Keratinocyte (primary cell): ENCODE data around the gene PTPRN2. TPM values are rescaled to one million over a fixed set of nuclear protein-coding genes. Genes with fewer than 3 reads are reported as not detected.

ENCODE experiments used
- DNase-seq: peaks from one replicate; pipeline ENCODE4 v3.0.0-alpha.2; 2011; ENCODE audit warnings: low read depth, missing footprints, low spot score
- FAIRE-seq: peaks from 2 replicates; lab custom pipeline; 2011; peaks lifted over from hg19 to GRCh38; lab: Jason Lieb, UNC
- H2AFZ ChIP-seq: 2 replicates; pipeline ENCODE4 v1.6.0; 2012; ENCODE audit warnings: low read length, control low read depth, inconsistent platforms; ENCODE audit not compliant: control insufficient read depth
- H3K27ac ChIP-seq: 2 replicates; pipeline ENCODE4 v1.5.1; 2011; ENCODE audit warnings: low read length; ENCODE audit not compliant: control insufficient read depth, insufficient read depth
- H3K27me3 ChIP-seq: 3 replicates; pipeline ENCODE4 v1.6.0; 2011; ENCODE audit warnings: low read length; ENCODE audit not compliant: control insufficient read depth, insufficient read depth; ENCODE audit errors: extremely low read depth
- H3K36me3 ChIP-seq, 2 experiments: 2 replicates in 1 of 2; 3 replicates in 1 of 2; pipeline ENCODE4 v1.5.1; 2011; ENCODE audit warnings: low read length in 2 of 2, mild to moderate bottlenecking in 1 of 2; ENCODE audit not compliant: control insufficient read depth in 2 of 2, insufficient read depth in 2 of 2; ENCODE audit errors: extremely low read depth in 1 of 2
- H3K4me1 ChIP-seq: 3 replicates; pipeline ENCODE4 v1.5.1; 2011; ENCODE audit warnings: low read length; ENCODE audit not compliant: control insufficient read depth, insufficient read depth; ENCODE audit errors: extremely low read depth
- H3K4me2 ChIP-seq: 3 replicates; pipeline ENCODE4 v1.6.0; 2011; ENCODE audit warnings: low read depth, low read length; ENCODE audit not compliant: control insufficient read depth, insufficient read depth; ENCODE audit errors: extremely low read depth
- H3K4me3 ChIP-seq, 3 experiments: fragments of 200-600 bp in 1 of 3; sonication (generic) in 1 of 3; 2 replicates in 2 of 3; 3 replicates in 1 of 3; pipeline ENCODE4 v1.5.1; 2011 to 2016; ENCODE audit warnings: low read length in 3 of 3, mild to moderate bottlenecking in 3 of 3, control low read depth in 2 of 3, inconsistent platforms in 1 of 3, low read depth in 1 of 3, mixed read lengths in 1 of 3, mixed run types in 1 of 3, moderate library complexity in 1 of 3; ENCODE audit not compliant: control insufficient read depth in 2 of 3, insufficient read depth in 2 of 3; ENCODE audit errors: extremely low read depth in 1 of 3
- H3K79me2 ChIP-seq: 2 replicates; pipeline ENCODE4 v1.6.0; 2012; ENCODE audit warnings: low read length; ENCODE audit not compliant: control insufficient read depth, insufficient read depth
- H3K9ac ChIP-seq: 3 replicates; pipeline ENCODE4 v1.6.0; 2011; ENCODE audit warnings: low read length; ENCODE audit not compliant: control insufficient read depth, insufficient read depth; ENCODE audit errors: extremely low read depth
- H3K9me1 ChIP-seq: 3 replicates; pipeline ENCODE4 v1.6.0; 2011; ENCODE audit warnings: low read length; ENCODE audit not compliant: control insufficient read depth, insufficient read depth; ENCODE audit errors: extremely low read depth
- H3K9me3 ChIP-seq: 2 replicates; pipeline ENCODE4 v1.5.1; 2012; ENCODE audit warnings: low read depth, low read length; ENCODE audit not compliant: control insufficient read depth
- H4K20me1 ChIP-seq: 3 replicates; pipeline ENCODE4 v1.6.0; 2011; ENCODE audit warnings: low read length; ENCODE audit not compliant: control insufficient read depth, insufficient read depth; ENCODE audit errors: extremely low read depth
- EZH2 ChIP-seq: IDR thresholded peaks from one replicate; pipeline ENCODE4 v1.6.1; 2012; ENCODE audit warnings: inconsistent platforms, mild to moderate bottlenecking, low read length, moderate library complexity
- dilution Hi-C: fragments of 300-500 bp; cut with MboI; formaldehyde crosslinking; loops from one replicate; pipeline ENCODE4 v1.7.0; 2020; ENCODE audit warnings: low sequenced_read_pairs; ENCODE audit not compliant: extremely low pct_ligation_motif_present
- polyA plus RNA-seq, 5 experiments: library from polyadenylated mRNA; depleted of rRNA in 3 of 5; stranded (reverse) in 3 of 5; stranded (forward) in 1 of 5; unstranded in 1 of 5; fragments of >200 nt; gene quantifications; 1 replicate in 1 of 5; 2 replicates in 3 of 5; 3 replicates in 1 of 5; pipeline versions ENCODE4 v1.2.1 to v1.2.3, GENCODE V29; 2011 to 2012; ENCODE audit warnings: missing spikeins in 2 of 5, low read depth in 1 of 5, low replicate concordance in 1 of 5
- TF ChIP-seq, protein P1 (sequence below), 3 experiments: IDR thresholded peaks in 1 of 3; conservative IDR thresholded peaks in 1 of 3; optimal IDR thresholded peaks in 1 of 3; 2 replicates in 2 of 3; 3 replicates in 1 of 3; pipeline versions ENCODE3 to v1.5.1; 2011; ENCODE audit warnings: low read length in 3 of 3, mild to moderate bottlenecking in 3 of 3, moderate library complexity in 2 of 3, control low read depth in 1 of 3, inconsistent platforms in 1 of 3; ENCODE audit not compliant: insufficient read depth in 2 of 3; ENCODE audit errors: extremely low read depth in 1 of 3

PTPRN2 gene
- polyA plus RNA-seq, 1 donor (not counting 4 experiments of a cell fraction or from before 2014, with no cell fraction given): not detected

- H3K27me3 ChIP-seq: no peaks in the 10 kb centered on the region
- dilution Hi-C loops: no loop called here
- no peak overlapping the region for H3K9ac ChIP-seq
- TF ChIP-seq, protein P1, sequence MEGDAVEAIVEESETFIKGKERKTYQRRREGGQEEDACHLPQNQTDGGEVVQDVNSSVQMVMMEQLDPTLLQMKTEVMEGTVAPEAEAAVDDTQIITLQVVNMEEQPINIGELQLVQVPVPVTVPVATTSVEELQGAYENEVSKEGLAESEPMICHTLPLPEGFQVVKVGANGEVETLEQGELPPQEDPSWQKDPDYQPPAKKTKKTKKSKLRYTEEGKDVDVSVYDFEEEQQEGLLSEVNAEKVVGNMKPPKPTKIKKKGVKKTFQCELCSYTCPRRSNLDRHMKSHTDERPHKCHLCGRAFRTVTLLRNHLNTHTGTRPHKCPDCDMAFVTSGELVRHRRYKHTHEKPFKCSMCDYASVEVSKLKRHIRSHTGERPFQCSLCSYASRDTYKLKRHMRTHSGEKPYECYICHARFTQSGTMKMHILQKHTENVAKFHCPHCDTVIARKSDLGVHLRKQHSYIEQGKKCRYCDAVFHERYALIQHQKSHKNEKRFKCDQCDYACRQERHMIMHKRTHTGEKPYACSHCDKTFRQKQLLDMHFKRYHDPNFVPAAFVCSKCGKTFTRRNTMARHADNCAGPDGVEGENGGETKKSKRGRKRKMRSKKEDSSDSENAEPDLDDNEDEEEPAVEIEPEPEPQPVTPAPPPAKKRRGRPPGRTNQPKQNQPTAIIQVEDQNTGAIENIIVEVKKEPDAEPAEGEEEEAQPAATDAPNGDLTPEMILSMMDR (optimal IDR thresholded peaks at IDR 0.05 in 1 of 3, IDR thresholded peaks at IDR 0.05 in 1 of 3, conservative IDR thresholded peaks at IDR 0.05 in 1 of 3; ENCODE audit: extremely low read depth in 1 of 3, insufficient read depth in 2 of 3, low read length in 3 of 3): no peak
- TF ChIP-seq EZH2: no peak
- no peak overlapping the region for H2AFZ ChIP-seq
- no peaks in the 10 kb centered on the region for H3K79me2 ChIP-seq
- no peaks in the 10 kb centered on the region for H3K36me3 ChIP-seq
- no peak overlapping the region for H3K4me2 ChIP-seq
- peaks cover 17% of the 10 kb centered on the region for H3K9me3 ChIP-seq
- H3K9me1 ChIP-seq: no peaks in the 10 kb centered on the region
- DNase-seq (no peak), FAIRE-seq (no peak)
- no peaks in the 10 kb centered on the region for H4K20me1 ChIP-seq
- H3K4me1 ChIP-seq: no peaks in the 10 kb centered on the region
- no peak overlapping the region for H3K27ac ChIP-seq
- H3K4me3 ChIP-seq: no peak overlapping the region
Measured at GRCh38 chr7:157658851-157659412, 928.7 kb downstream of the PTPRN2 start.

DNA sequence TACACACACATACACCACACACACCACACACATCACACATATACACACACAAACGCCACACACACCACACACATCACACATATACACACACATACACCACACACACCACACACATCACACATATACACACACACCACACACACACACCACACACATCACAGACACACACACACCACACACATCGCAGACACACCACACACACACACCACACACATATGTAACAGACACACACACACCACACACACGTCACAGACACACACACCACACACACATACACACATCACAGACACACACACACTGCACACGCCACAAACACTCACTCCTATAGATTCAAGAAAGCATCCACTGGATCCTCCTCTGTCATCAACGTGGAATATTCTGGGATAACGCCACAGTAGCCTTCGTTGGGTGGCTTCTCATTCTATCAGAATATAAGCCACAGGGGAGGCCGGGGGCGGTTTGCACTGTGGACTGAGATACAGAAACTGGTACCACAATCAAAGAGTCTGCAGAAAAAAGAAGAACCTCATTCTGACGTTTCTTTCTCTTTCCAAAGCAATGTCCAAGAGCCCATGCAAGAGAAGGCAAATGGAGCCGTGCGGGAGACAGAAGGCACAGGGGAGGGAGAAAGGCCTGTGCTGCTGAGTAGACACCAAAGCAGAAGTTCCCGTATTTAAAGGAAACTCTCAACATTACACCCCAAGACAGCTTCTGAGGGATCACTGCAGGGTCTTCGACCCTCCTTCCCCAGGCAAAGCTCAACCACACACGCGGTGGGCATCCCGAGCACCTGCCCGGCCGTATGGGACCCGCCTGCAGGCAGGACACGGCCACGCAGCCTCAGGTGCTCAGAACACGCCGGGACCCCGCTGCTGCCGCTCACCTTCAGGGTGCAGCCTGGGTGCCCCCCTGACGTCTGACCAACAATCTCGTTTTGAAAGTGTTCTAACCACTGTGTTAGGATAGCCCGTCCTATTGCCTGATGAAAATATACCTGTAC lies 929.6 kb downstream of the PTPRN2 start:
- no peaks in the 10 kb centered on the region for H3K4me1 ChIP-seq
- H3K9me3 ChIP-seq: peaks cover 22% of the 10 kb centered on the region
- H3K9me1 ChIP-seq: no peaks in the 10 kb centered on the region
- dilution Hi-C loops: no loop called here
- TF ChIP-seq, protein P1 (optimal IDR thresholded peaks at IDR 0.05 in 1 of 3, IDR thresholded peaks at IDR 0.05 in 1 of 3, conservative IDR thresholded peaks at IDR 0.05 in 1 of 3; ENCODE audit: extremely low read depth in 1 of 3, insufficient read depth in 2 of 3, low read length in 3 of 3): no peak
- no peak for TF ChIP-seq EZH2
- no peak overlapping the region for H3K27ac ChIP-seq
- no peaks in the 10 kb centered on the region for H3K79me2 ChIP-seq
- DNase-seq (no peak), FAIRE-seq (no peak)
- H4K20me1 ChIP-seq: no peaks in the 10 kb centered on the region
- H3K4me3 ChIP-seq: no peak overlapping the region
- no peak overlapping the region for H2AFZ ChIP-seq
- H3K36me3 ChIP-seq: no peaks in the 10 kb centered on the region
- H3K4me2 ChIP-seq: no peak overlapping the region
- H3K9ac ChIP-seq: no peak overlapping the region
- H3K27me3 ChIP-seq: no peaks in the 10 kb centered on the region
